Uterus (tissue), 4 donors: ENCODE results near the gene CEACAM6. TPM values are rescaled to one million over a fixed set of nuclear protein-coding genes. Genes with fewer than 3 reads are reported as not detected.

Experiments used
- DNase-seq, 2 donors: peaks; one replicate each; pipeline ENCODE4 v3.0.0-alpha.2; 2019 to 2020
- H3K27ac ChIP-seq, 2 donors: fragments of 200-600 bp; sonication (generic); 1 replicate in 1 of 2; 2 replicates in 1 of 2; pipeline ENCODE4 v1.5.1; 2016 to 2018
- H3K27me3 ChIP-seq, 2 donors: fragments of 200-600 bp; sonication (generic); one replicate each; pipeline ENCODE4 v1.5.1; 2018 to 2019; ENCODE audit warnings: control low read depth in 1 of 2
- H3K36me3 ChIP-seq, 2 donors: fragments of 200-600 bp; sonication (generic); one replicate each; pipeline ENCODE4 v1.5.1; 2019; ENCODE audit warnings: control low read depth in 1 of 2
- H3K4me1 ChIP-seq, 2 donors: fragments of 200-600 bp; sonication (generic); one replicate each; pipeline ENCODE4 v1.5.1; 2018 to 2019; ENCODE audit warnings: control low read depth in 1 of 2
- H3K4me3 ChIP-seq, 2 donors: fragments of 200-600 bp; sonication (generic); 1 replicate in 1 of 2; 2 replicates in 1 of 2; pipeline ENCODE4 v1.5.1; 2018 to 2019; ENCODE audit warnings: mild to moderate bottlenecking in 1 of 2
- H3K9me3 ChIP-seq, 2 donors: fragments of 200-600 bp; sonication (generic); one replicate each; pipeline ENCODE4 v1.5.1; 2019; ENCODE audit warnings: control low read depth in 1 of 2
- CTCF ChIP-seq, 4 experiments: fragments of 200-600 bp in 2 of 4; fragments of 450-650 bp in 2 of 4; sonication (generic) in 2 of 4; IDR thresholded peaks; one replicate each; pipeline ENCODE4 v1.5.1; 2016 to 2019; ENCODE audit warnings: antibody characterized with exemption in 4 of 4, mild to moderate bottlenecking in 2 of 4, moderate library complexity in 1 of 4
- POLR2A ChIP-seq, 2 donors: fragments of 450-650 bp; IDR thresholded peaks; one replicate each; pipeline ENCODE4 v1.6.1; 2016; ENCODE audit warnings: antibody characterized with exemption in 2 of 2, mild to moderate bottlenecking in 1 of 2, moderate library complexity in 1 of 2
- intact Hi-C: fragments of 100-400 bp; cut with DNase I; formaldehyde crosslinking; loops from one replicate; pipeline ENCODE4 v1.15.1; 2023; ENCODE audit warnings: low total_unique reads
- total RNA-seq, 4 donors: library from RNA; depleted of rRNA in 3 of 4; stranded (reverse); fragments of >200 nt in 3 of 4; gene quantifications; one replicate each; pipeline versions ENCODE4 v1.1.0 to v1.2.4, GENCODE V29; 2014 to 2023
- donor health status: DM: yes; HTN: yes; CAD: no.

Gene CEACAM6
- total RNA-seq, 4 donors from 2014 or later, result 0.41 TPM; not detected in 3

GRCh38 chr19:41807176-41807575 is 51.8 kb downstream of the CEACAM6 start:
- TF ChIP-seq CTCF (IDR thresholded peaks at IDR 0.05) (no peak), POLR2A (IDR thresholded peaks at IDR 0.05) (no peak)
- Histone ChIP-seq H3K27ac (no peak overlapping the region), H3K4me1 (no peaks in the 10 kb centered on the region), H3K36me3 (no peaks in the 10 kb centered on the region), H3K27me3 (no peaks in the 10 kb centered on the region), H3K4me3 (no peak overlapping the region), H3K9me3 (no peaks in the 10 kb centered on the region)
- intact Hi-C loops, result no loop called here
- DNase-seq, result no peak

GRCh38 chr19:41808663-41809566 is 53.6 kb downstream of the CEACAM6 start:
- TF ChIP-seq CTCF (IDR thresholded peaks at IDR 0.05) (no peak), POLR2A (IDR thresholded peaks at IDR 0.05) (no peak)
- Histone ChIP-seq H3K4me3 (no peak overlapping the region), H3K27me3 (no peaks in the 10 kb centered on the region), H3K27ac (no peak overlapping the region), H3K36me3 (no peaks in the 10 kb centered on the region), H3K4me1 (no peaks in the 10 kb centered on the region), H3K9me3 (no peaks in the 10 kb centered on the region)
- no peak for DNase-seq
- intact Hi-C loops, result no loop called here

GRCh38 chr19:41810301-41810700 is 55.0 kb downstream of the CEACAM6 start:
- no peak for TF ChIP-seq CTCF (IDR thresholded peaks at IDR 0.05)
- no peak for TF ChIP-seq POLR2A (IDR thresholded peaks at IDR 0.05)
- Histone ChIP-seq H3K4me1 (no peaks in the 10 kb centered on the region), H3K27me3 (no peaks in the 10 kb centered on the region), H3K27ac (no peak overlapping the region), H3K36me3 (no peaks in the 10 kb centered on the region), H3K4me3 (no peak overlapping the region), H3K9me3 (no peaks in the 10 kb centered on the region)
- DNase-seq, result no peak
- intact Hi-C loops, result no loop called here

GRCh38 chr19:41811036-41811435 is 55.7 kb downstream of the CEACAM6 start:
- no peak for DNase-seq
- TF ChIP-seq CTCF (IDR thresholded peaks at IDR 0.05) (no peak), POLR2A (IDR thresholded peaks at IDR 0.05) (no peak)
- intact Hi-C loops, result no loop called here

GRCh38 chr19:41811981-41812380 is 56.7 kb downstream of the CEACAM6 start:
- no peak overlapping the region for H3K4me3 ChIP-seq
- no peak for DNase-seq
- no peaks in the 10 kb centered on the region for H3K27me3 ChIP-seq
- TF ChIP-seq POLR2A (IDR thresholded peaks at IDR 0.05) (no peak), CTCF (IDR thresholded peaks at IDR 0.05) (no peak)
- no peak overlapping the region for H3K27ac ChIP-seq
- no peaks in the 10 kb centered on the region for H3K4me1 ChIP-seq
- no peaks in the 10 kb centered on the region for H3K9me3 ChIP-seq
- no peaks in the 10 kb centered on the region for H3K36me3 ChIP-seq
- intact Hi-C loops, result no loop called here

More at GRCh38 chr19:41811036-41811435, 55.7 kb downstream of the CEACAM6 start:
- H3K4me1 ChIP-seq, result no peaks in the 10 kb centered on the region
- H3K4me3 ChIP-seq, result no peak overlapping the region
- H3K27ac ChIP-seq, result no peak overlapping the region
- no peaks in the 10 kb centered on the region for H3K36me3 ChIP-seq
- no peaks in the 10 kb centered on the region for H3K27me3 ChIP-seq
- H3K9me3 ChIP-seq, result no peaks in the 10 kb centered on the region
